T follicular helper cell (primary cell): ENCODE measurements around the gene CASP6.
"Not testable (repeated sequence)": the region's sequence is repeated elsewhere in the genome, so short reads cannot be mapped to it uniquely, and the experiment has no call there.

Experiments used
- DNase-seq: peaks from one replicate; pipeline ENCODE4 v3.0.0-alpha.2; 2020; ENCODE audit warnings: low read depth

The CASP6 gene

GRCh38 chr4:109719604-109720003 lies 16.4 kb upstream of the CASP6 start:
- DNase-seq = no peak

- no peak for DNase-seq
Measured at GRCh38 chr4:109718759-109719158, 15.5 kb upstream of the CASP6 start.

GRCh38 chr4:109713500-109713899 lies 10.3 kb upstream of the CASP6 start:
- no peak for DNase-seq

DNA sequence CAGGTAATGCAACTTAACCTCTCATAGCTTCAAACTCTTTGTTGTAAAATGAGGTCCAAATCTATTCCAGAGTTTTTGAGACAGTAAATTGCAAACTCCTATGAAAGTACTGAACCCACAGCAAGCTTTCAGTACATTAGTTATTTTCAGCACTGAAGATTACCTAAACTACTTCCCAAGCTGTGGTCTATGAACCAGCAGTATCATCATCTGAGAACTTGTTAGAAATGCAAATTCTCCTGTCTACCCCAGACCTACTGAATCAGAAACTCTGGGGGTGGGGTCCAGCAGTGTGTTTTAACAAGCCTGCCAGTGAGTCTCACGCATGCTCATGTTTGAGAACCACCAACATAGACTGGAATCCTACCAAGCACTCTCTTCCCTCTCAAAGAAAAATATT lies 5.7 kb upstream of the CASP6 start:
- no peak for DNase-seq

DNA sequence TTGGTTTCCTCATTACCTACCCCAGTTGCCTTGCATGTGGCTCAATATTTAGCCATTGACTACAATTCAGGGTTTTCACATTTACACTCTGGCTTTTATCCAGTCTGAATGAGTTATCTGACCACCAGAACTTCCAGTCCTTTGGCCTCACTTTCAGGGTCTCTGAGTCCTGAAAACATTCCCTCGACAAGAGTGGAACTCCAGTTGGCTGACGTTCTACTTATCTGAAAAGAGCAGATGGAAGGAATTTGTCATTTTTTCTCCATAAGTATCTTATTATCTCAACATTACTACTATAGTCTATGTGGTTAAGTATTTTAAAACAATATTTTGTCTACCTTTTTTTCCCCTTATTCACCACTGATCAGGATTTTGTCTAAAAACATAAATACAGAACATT lies 5.2 kb upstream of the CASP6 start:
- DNase-seq = no peak

DNA sequence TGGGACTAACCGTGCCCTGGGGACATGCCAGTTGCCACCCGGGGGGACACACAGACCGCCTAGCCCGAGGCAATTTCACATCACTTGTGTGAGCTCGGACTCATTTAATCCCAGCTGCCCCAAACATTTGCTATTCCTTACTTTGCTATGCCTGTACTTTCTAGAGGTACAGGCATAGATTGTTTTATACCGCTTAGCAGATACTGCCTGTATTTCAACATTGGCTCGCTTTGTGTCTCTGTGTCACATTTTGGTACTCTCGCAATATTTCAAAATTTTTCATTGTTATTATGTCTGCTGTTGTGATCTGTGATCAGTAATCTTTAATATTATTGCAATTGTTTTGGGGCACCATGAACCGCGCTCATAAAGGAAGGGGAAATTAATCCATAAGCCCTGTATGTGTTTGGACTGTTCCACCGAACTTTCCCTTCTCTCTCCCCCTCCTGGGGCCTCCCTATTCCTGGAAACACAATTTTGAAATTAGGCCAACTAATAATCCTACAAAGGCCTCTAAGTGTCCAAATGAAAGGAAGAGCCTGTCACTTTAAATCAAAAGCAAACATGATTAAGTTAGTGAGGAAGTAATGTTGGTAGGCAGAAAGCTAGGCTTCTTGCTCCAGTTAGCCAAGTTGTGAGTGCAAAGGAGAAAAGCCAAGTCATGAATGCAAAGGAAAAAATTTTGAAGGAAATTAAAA lies 568 bp upstream of the CASP6 start:
- DNase-seq = no peak

DNA sequence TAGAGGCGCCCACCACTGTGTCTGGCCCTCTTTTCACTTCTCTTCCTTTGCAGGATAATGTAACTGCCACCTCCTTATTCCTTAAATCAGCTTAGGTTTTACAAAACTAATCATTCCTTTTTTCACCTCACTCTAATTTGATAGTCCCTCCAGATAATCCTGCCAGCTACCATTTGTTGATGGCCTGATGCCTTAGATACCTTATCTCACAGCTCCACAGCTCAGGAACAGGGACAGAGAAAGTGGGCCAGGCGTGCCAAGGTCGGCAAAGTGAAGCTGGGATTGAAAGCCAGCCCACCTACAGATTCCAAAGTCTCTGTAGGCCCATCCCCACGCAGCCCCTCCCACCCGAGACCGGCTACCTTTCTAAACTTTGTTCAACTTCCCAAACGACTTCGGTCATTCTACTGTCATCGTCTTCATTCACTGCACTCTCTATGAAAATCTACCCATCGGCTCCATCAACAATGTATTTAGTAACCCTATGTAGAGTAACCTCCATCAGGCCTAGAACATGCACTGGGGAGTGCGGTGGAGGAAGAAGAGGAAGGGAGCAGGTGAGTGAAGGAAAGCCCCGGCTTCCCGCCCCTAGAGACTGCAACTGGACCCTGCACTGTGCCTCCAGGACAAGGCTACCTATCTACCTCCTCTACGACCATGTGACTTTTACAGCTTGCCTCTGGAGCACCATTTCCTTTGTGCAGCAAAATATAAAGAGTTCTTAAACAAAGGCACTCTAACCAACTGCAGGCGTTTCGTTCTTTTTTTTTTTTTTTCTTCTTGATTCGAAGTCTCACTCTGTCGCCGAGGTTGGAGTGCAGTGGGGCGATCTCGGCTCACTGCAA lies 1.5 kb downstream of the CASP6 start:
- DNase-seq = no peak

DNA sequence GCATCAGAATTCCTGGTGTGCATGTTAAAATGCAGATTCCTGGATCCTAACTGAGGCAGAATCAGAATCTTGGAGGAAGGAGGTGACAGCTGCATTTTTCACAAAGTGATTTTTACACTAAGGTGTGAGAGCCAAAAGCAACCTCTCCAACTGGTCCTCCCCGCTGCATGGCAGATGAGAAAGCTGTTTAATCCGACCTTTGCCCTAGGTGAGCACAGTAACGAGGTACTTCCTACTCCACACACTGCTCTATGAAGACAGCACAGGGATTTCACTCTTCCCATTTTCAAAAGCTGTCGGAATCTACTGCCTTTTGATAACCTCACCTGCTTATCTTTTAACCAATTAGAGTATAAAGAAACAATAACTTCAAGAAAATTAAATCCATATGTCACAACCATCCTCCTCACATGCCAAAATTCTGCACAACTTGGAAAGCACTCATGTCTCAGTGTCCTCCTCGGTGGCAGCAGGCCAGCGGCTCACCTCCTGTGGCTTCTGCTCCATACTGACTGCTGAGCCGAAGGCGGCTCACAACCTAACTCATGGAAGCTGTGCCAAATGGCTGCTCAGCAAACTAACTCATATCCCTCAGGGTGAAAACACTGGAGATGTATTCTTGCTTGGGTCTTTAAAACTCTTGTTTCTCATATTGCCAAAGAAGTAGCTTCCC lies 3.6 kb downstream of the CASP6 start:
- no peak for DNase-seq

- no peak for DNase-seq
Measured at GRCh38 chr4:109698656-109699055, 4.6 kb downstream of the CASP6 start.

GRCh38 chr4:109691411-109691920 lies 11.8 kb downstream of the CASP6 start:
- DNase-seq = no peak

- no peak for DNase-seq
Measured at GRCh38 chr4:109690690-109691410, 12.4 kb downstream of the CASP6 start.

- DNase-seq = no peak
Measured at GRCh38 chr4:109684727-109685126, 18.5 kb downstream of the CASP6 start.

DNA sequence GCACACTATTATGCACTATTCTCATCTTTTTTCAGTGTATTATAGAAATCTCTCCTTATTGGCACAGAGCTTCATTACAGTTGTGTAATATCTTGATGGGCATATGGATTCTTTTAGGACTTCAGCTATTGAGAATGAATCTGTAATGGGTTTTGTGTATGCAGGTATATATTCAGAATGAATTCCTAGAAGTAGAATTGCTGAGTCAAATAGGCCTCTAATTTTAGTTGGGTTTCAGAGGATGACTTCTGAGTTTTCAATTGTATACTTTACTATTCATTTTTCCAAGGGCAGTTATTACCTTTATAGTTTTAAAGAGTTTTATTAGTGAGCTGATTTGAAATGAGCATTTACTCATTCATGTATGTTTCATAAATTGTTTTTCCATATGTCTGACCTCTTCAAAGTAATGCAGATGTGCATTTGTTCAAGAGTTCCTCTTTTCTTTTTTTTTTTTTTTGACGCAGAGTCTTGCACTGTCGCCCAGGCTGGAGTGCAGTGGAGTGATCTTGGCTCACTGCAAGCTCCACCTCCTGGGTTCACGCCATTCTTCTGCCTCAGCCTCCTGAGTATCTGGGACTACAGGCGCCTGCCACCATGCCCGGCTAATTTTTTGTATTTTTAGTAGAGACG lies 19.5 kb downstream of the CASP6 start:
- no peak for DNase-seq

- no peak for DNase-seq
Measured at GRCh38 chr4:109682875-109683274, 20.4 kb downstream of the CASP6 start.

DNA sequence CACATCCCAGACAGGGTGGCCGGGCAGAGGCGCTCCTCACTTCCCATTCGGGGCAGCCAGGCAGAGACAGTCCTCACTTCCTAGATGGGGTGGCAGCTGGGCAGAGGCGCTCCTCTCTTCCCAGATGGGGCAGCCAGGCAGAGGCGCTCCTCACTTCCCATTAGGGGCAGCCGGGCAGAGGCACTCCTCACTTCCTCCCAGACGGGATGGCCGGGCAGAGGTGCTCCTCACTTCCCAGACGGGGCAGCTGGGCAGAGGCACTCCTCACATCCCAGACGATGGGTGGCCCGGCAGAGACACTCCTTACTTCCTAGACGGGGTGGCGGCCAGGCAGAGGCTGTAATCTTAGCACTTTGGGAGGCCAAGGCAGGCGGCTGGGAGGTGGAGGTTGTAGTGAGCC lies 24.3 kb downstream of the CASP6 start:
- DNase-seq = not testable (repeated sequence)

- DNase-seq = not testable (repeated sequence)
Measured at GRCh38 chr4:109678472-109678871, 24.8 kb downstream of the CASP6 start.

DNA sequence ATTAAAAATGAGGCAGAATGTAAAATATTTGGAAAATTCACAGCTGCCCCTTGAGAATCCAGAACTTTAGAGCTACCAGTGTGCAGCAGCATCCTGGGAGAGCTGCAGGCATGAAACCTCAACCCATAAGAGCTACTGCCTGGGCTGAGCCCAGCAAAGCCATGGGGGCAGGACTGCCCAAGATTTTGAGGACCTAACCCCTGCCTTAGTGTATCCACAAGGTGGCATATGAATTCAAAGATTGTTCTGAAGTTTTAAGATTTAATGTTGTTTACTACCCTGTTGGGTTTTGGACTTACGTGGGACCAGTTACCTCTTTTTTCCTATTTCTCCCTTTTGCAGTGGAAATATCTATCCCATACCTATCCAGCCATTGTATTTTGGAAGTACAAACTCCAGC lies 26.4 kb downstream of the CASP6 start:
- no peak for DNase-seq

GRCh38 chr4:109675843-109676242 lies 27.4 kb downstream of the CASP6 start:
- DNase-seq = no peak

DNA sequence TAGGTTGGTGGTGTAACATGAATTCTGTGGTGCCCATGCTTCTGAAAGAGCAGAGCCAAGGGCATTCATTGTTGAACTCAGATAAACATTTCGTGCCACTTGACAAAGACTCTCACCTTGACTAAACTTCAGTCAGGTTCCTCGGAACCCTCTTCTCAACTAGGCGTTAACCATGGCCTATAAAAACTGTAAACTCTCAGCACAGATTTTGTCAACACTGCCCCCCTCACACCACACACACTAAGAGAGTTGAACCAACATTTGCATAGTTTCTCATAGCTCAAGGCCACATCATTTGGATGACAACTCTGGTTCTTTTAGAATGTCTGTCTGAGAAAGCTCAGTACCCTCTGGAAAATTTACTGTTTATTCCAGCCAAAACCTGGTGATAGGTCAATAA lies 28.1 kb downstream of the CASP6 start:
- no peak for DNase-seq

- DNase-seq = no peak
Measured at GRCh38 chr4:109673303-109673702, 29.9 kb downstream of the CASP6 start.

DNA sequence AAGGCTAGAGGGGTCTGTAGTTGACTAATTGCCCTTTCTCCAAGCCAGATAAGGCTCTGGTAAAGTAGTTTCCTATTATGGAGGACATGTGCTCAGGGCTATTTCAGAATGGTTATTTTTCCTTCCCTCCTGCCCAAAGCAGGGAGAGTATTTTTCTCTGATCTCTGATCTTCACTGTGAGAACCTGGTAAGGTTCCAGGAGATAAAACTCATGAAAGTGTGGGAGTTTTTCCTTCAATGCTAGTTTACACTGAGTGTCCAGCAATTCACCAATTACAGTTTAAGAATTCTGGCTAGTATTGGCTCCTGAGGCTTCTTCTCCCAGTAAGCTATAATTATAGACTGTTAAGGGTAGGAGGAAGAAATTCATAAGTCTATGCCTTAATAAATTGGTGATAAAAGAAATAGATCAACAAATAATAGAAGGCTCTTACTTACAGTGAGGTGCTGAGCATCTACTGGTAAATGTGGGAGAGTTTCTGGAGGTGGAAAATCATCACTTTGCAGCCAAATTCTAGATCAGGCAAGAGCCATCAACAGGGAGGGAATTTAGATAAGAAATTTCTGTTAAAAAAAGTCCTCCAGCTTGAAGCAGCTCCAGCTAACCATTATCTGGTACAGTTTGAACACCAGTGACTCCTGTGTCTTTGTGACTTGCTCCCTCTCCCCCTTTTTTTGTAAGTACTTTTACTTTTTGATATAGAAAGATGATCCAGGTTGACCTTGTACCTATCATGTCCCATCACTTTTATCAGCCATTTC lies 30.9 kb downstream of the CASP6 start:
- no peak for DNase-seq
